ENCODE measurements around the gene FGF21. TPM values are rescaled to one million over a fixed set of nuclear protein-coding genes. Genes with fewer than 3 reads are reported as not detected.
A peak's percentile ranks its signal among the peaks of the same experiment; 100 is the strongest.
"Not testable (repeated sequence)": the region's sequence is repeated elsewhere in the genome, so short reads cannot be mapped to it uniquely, and the experiment has no call there.

The FGF21 gene
- total RNA-seq, 1 donor from 2014 or later, result not detected

- no peak for TF ChIP-seq CTCF (IDR thresholded peaks at IDR 0.05; ENCODE audit: borderline replicate concordance)
- Histone ChIP-seq H3K27me3 (ENCODE audit: low read depth) (peaks cover 22% of the 10 kb centered on the region), H3K4me3 (no peak overlapping the region), H3K36me3 (no peaks in the 10 kb centered on the region), H3K27ac (replicated peaks) (no peak overlapping the region), H3K4me1 (peaks cover 34% of the 10 kb centered on the region), H3K9me3 (replicated peaks) (no peaks in the 10 kb centered on the region)
- no peak for DNase-seq
- intact Hi-C loops (cut with micrococcal nuclease), result no loop called here
Measured at GRCh38 chr19:48756686-48757085, 1.4 kb downstream of the FGF21 start.

GRCh38 chr19:48757089-48757675 is 1.9 kb downstream of the FGF21 start:
- DNase-seq, result no peak
- intact Hi-C loops (cut with micrococcal nuclease), result no loop called here
- no peak for TF ChIP-seq CTCF (IDR thresholded peaks at IDR 0.05; ENCODE audit: borderline replicate concordance)

GRCh38 chr19:48757741-48758144 is 2.4 kb downstream of the FGF21 start:
- no peak overlapping the region for H3K4me3 ChIP-seq
- H3K36me3 ChIP-seq, result no peaks in the 10 kb centered on the region
- TF ChIP-seq CTCF (IDR thresholded peaks at IDR 0.05; ENCODE audit: borderline replicate concordance), result no peak
- peaks cover 25% of the 10 kb centered on the region for H3K4me1 ChIP-seq
- H3K9me3 ChIP-seq (replicated peaks), result no peaks in the 10 kb centered on the region
- H3K27me3 ChIP-seq (ENCODE audit: low read depth), result peaks cover 12% of the 10 kb centered on the region
- H3K27ac ChIP-seq (replicated peaks), result no peak overlapping the region
- intact Hi-C loops (cut with micrococcal nuclease), result no loop called here
- no peak for DNase-seq

More at GRCh38 chr19:48757089-48757675, 1.9 kb downstream of the FGF21 start:
- H3K27ac ChIP-seq (replicated peaks), result no peak overlapping the region
- no peak overlapping the region for H3K4me3 ChIP-seq
- peaks cover 17% of the 10 kb centered on the region for H3K27me3 ChIP-seq (ENCODE audit: low read depth)
- H3K36me3 ChIP-seq, result no peaks in the 10 kb centered on the region
- H3K9me3 ChIP-seq (replicated peaks), result no peaks in the 10 kb centered on the region
- H3K4me1 ChIP-seq, result peaks cover 31% of the 10 kb centered on the region

DNA sequence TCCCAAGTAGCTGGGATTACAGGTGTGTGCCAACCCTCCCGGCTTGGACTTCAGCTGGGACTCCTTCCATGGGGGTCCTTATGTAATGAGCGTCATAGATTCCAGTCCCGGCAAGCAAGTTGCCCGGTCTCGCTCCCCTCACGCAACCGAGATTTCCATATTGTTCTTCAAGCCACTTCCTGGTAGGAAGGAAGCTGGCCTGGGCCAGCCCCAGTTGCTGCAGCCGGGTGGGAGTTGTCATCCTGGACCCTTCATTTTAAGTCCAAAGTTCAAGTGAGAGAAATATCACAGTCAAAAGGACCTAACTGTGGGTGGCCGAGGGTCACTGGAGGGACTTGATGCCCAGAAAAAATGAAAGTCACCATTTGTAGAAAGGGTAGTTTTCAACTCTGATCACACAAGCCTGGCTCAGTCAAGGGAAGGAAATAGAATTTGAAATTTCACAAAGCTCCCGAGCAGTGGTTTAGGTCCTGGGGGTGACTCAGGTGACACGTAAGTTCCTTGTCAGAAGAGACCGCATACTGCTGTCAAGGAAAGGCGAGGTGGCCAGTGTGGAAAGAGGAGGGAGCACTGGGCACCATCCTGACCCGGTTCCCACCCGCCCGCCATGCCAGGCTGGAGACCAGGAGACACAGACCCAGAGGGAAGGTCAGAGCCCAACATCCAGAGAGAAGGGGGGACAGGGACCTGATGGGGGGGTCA is 5.3 kb downstream of the FGF21 start:
- no peaks in the 10 kb centered on the region for H3K27me3 ChIP-seq (ENCODE audit: low read depth)
- H3K4me3 ChIP-seq, result no peak overlapping the region
- no peak for TF ChIP-seq CTCF (IDR thresholded peaks at IDR 0.05; ENCODE audit: borderline replicate concordance)
- H3K4me1 ChIP-seq, result peaks cover 11% of the 10 kb centered on the region
- no peaks in the 10 kb centered on the region for H3K9me3 ChIP-seq (replicated peaks)
- peak overlapping the region; percentile 84 for H3K27ac ChIP-seq (replicated peaks)
- no peak for DNase-seq
- no peaks in the 10 kb centered on the region for H3K36me3 ChIP-seq
- intact Hi-C loops (cut with micrococcal nuclease), result no loop called here

DNA sequence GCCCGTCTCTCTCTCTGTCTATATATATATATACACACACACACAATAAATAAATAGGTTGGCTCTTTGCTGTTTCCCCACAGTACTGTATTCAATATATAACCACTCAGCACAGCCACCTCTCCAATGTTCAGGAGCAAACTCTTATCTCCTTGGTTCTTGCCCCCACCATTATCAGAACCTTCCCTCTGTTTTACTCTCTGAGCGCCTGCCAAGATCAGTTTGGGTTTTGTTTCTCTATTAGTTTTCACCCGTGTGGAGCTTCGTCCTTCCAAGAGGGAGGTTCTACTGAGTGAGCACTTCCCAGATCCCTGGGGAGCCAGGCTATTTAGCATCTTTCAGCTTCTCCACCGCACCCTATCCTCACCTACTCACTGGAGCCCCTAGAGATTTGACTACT is 10.5 kb downstream of the FGF21 start:
- H3K27ac ChIP-seq (replicated peaks); H3K36me3 ChIP-seq; DNase-seq; H3K27me3 ChIP-seq (ENCODE audit: low read depth); intact Hi-C loops (cut with micrococcal nuclease); H3K4me3 ChIP-seq; H3K9me3 ChIP-seq (replicated peaks); H3K4me1 ChIP-seq: not testable (repeated sequence)

DNA sequence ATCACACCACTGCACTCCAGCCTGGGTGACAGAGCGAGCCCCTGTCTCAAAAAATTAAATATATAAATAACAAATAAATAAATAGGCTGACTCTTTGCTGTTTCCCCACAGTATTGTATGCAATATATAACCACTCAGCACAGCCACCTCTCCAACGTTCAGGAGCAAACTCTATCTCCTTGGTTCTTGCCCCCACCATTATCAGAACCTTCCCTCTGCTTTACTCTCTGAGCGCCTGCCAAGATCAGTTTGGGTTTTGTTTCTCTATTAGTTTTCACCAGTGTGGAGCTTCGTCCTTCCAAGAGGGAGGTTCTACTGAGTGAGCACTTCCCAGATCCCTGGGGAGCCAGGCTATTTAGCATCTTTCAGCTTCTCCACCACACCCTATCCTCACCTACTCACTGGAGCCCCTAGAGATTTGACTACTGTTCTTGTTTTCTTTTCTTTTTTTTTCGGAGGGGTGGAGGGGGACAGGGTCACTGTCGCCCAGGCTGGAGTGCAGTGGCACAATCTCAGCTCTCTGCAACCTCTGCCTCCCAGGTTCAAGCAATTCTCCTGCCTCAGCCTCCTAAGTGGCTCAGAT is 12.9 kb downstream of the FGF21 start:
- DNase-seq; H3K27me3 ChIP-seq (ENCODE audit: low read depth); intact Hi-C loops (cut with micrococcal nuclease); H3K4me3 ChIP-seq; H3K27ac ChIP-seq (replicated peaks); H3K9me3 ChIP-seq (replicated peaks); H3K36me3 ChIP-seq: not testable (repeated sequence)
- H3K4me1 ChIP-seq, result peaks cover 19% of the 10 kb centered on the region

Measured in left ventricle myocardium inferior (tissue), 1 donor.